ENCODE results near the gene EPAS1.

EPAS1 gene

GRCh38 chr2:46339676-46340459 is 42.7 kb downstream of the EPAS1 start:
- DNase-seq (ENCODE audit: low read depth) = no peak

- no peak for DNase-seq (ENCODE audit: low read depth)
Observed at GRCh38 chr2:46340740-46341420, 43.7 kb downstream of the EPAS1 start.

- no peak for DNase-seq (ENCODE audit: low read depth)
Observed at GRCh38 chr2:46342566-46343315, 45.5 kb downstream of the EPAS1 start.

- no peak for DNase-seq (ENCODE audit: low read depth)
Observed at GRCh38 chr2:46344706-46345105, 47.5 kb downstream of the EPAS1 start.

GRCh38 chr2:46345775-46346174 is 48.6 kb downstream of the EPAS1 start:
- no peak for DNase-seq (ENCODE audit: low read depth)

- DNase-seq (ENCODE audit: low read depth) = no peak
Observed at GRCh38 chr2:46346719-46347118, 49.5 kb downstream of the EPAS1 start.

- no peak for DNase-seq (ENCODE audit: low read depth)
Observed at GRCh38 chr2:46347648-46348280, 50.6 kb downstream of the EPAS1 start.

GRCh38 chr2:46349115-46349547 is 51.9 kb downstream of the EPAS1 start:
- no peak for DNase-seq (ENCODE audit: low read depth)

- DNase-seq (ENCODE audit: low read depth) = no peak
Observed at GRCh38 chr2:46350029-46350689, 53.0 kb downstream of the EPAS1 start.

GRCh38 chr2:46351098-46351749 is 54.0 kb downstream of the EPAS1 start:
- no peak for DNase-seq (ENCODE audit: low read depth)

GRCh38 chr2:46351750-46352138 is 54.5 kb downstream of the EPAS1 start:
- no peak for DNase-seq (ENCODE audit: low read depth)

- DNase-seq (ENCODE audit: low read depth) = no peak
Observed at GRCh38 chr2:46352621-46353020, 55.4 kb downstream of the EPAS1 start.

GRCh38 chr2:46353509-46353908 is 56.3 kb downstream of the EPAS1 start:
- no peak for DNase-seq (ENCODE audit: low read depth)

- DNase-seq (ENCODE audit: low read depth) = no peak
Observed at GRCh38 chr2:46355756-46356155, 58.5 kb downstream of the EPAS1 start.

- DNase-seq (ENCODE audit: low read depth) = no peak
Observed at GRCh38 chr2:46356991-46357390, 59.8 kb downstream of the EPAS1 start.

GRCh38 chr2:46358713-46359112 is 61.5 kb downstream of the EPAS1 start:
- DNase-seq (ENCODE audit: low read depth) = no peak

- DNase-seq (ENCODE audit: low read depth) = no peak
Observed at GRCh38 chr2:46360303-46360702, 63.1 kb downstream of the EPAS1 start.

GRCh38 chr2:46361920-46362666 is 64.9 kb downstream of the EPAS1 start:
- no peak for DNase-seq (ENCODE audit: low read depth)

- DNase-seq (ENCODE audit: low read depth) = no peak
Observed at GRCh38 chr2:46362667-46363012, 65.4 kb downstream of the EPAS1 start.

GRCh38 chr2:46363535-46364170 is 66.4 kb downstream of the EPAS1 start:
- DNase-seq (ENCODE audit: low read depth) = peak; percentile 39

All from GM04503 (cell line).